Activated T-helper 2 cell treated with anti-CD3 and anti-CD28 coated beads, Interferon-gamma antibody, Interleukin-2, Interleukin-4, amounts not matched to agents 10 μg/mL and 5 μg/mL and 100 μg/mL, durations not matched to agents 14 hours and 24 hours and 36 hours (primary cell): ENCODE measurements around the gene ZBTB16. TPM values are rescaled to one million over a fixed set of nuclear protein-coding genes. Genes with fewer than 3 reads are reported as not detected.

Source experiments
- DNase-seq: peaks from one replicate; pipeline ENCODE4 v3.0.0; 2021; ENCODE audit warnings: low spot score
- H3K27ac Mint-ChIP-seq: one replicate; pipeline ENCODE4 v1.8.0; 2021; ENCODE audit warnings: mixed read lengths
- H3K27me3 Mint-ChIP-seq: one replicate; pipeline ENCODE4 v1.8.0; 2021; ENCODE audit warnings: low read depth, mixed read lengths
- H3K36me3 Mint-ChIP-seq: one replicate; pipeline ENCODE4 v1.8.0; 2021; ENCODE audit warnings: low read depth, mixed read lengths
- H3K4me1 Mint-ChIP-seq: one replicate; pipeline ENCODE4 v1.8.0; 2021; ENCODE audit warnings: low read depth, mixed read lengths
- H3K4me3 Mint-ChIP-seq: one replicate; pipeline ENCODE4 v1.8.0; 2021; ENCODE audit warnings: low read depth, mild to moderate bottlenecking, moderate library complexity, mixed read lengths
- H3K9me3 Mint-ChIP-seq: one replicate; pipeline ENCODE4 v1.8.0; 2021; ENCODE audit warnings: mixed read lengths
- intact Hi-C: fragments of 100-400 bp; cut with micrococcal nuclease; formaldehyde crosslinking; loops from one replicate; pipeline ENCODE4 v1.15.1; 2023
- total RNA-seq: library from RNA; stranded (reverse); gene quantifications from 2 replicates; pipeline ENCODE4 v1.2.3, GENCODE V29; 2022

The ZBTB16 gene
- total RNA-seq, 1 donor from 2014 or later = 2.9 TPM

DNA sequence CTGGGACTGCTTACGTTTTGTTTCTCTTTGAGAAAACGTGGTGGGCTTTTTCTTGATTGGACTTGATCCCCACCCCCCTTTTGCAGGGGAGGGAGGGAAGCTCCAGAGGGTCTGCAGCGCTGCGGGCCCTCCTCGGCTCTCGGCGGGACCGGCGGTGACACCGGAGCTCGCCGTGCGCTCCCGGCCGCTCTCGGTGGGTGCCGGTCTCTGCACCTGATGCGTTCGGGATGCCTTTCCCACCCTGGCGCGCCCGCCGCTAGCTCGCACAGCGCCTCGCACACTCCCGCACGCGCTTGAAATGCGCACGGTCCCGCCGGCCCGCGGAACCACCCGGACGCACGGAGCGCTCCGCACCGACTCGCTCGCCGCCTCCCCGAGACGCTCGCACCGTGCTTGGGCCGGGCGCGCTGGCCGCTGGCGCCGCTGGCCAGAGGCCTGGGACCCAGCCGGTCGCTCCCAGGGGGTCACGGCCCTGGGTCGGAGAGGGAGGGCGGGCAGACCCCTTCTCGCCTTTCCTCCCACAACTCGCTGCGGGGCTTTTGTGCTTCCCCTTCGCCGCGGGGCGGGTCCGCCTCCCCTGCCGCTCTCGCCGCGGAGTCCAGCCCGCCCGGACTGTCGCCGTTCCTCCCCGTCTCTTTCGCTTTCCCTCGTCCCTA is 1.0 kb downstream of the ZBTB16 start:
- intact Hi-C loops = loop anchor here (5.0 kb wide), 3 partner anchors 42 to 122 kb away; no protein-coding TSS in a partner anchor
- Mint-ChIP-seq H3K4me1 (peaks cover 11% of the 10 kb centered on the region), H3K9me3 (no peaks in the 10 kb centered on the region), H3K27ac (no peak overlapping the region), H3K27me3 (peaks cover 73% of the 10 kb centered on the region), H3K4me3 (peak overlapping the region; percentile 81), H3K36me3 (peaks cover 7% of the 10 kb centered on the region)
- DNase-seq = no peak

DNA sequence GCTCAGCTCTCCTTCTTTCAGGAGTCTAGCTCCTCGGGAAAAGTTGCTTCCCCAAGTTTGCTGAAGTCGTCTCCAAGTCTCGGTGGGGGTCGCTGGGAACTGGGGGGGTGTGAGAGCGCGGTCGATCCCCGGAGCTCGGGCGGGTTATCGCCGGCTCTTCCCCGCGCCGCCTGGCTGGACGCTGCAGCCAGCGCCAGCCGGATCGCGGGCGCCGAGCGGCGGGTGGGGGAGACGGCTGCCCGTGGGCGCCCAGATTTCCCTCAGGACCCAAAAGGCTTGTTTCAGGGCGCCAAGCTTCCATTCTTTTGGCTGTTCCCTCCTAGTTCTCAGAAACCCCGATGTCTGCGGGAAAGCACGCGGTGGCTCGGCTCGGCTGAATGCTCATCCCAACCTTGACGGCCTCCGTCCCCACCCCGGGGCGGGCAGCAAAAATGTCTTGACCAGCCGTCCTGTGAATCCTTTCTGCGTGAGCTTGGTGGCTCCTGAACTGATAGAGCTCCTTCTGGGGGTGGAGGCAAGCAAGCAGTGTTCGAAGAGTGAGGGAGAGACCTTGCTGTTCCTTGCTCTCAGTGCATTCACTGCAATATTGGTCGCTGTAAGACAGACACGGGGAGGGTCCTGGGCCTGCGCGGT is 1.7 kb downstream of the ZBTB16 start:
- intact Hi-C loops = loop anchor here (5.0 kb wide), 3 partner anchors 41 to 121 kb away; no protein-coding TSS in a partner anchor
- H3K9me3 Mint-ChIP-seq = no peaks in the 10 kb centered on the region
- peaks cover 7% of the 10 kb centered on the region for H3K36me3 Mint-ChIP-seq
- no peak overlapping the region for H3K27ac Mint-ChIP-seq
- H3K4me3 Mint-ChIP-seq = peak overlapping the region; percentile 72
- H3K4me1 Mint-ChIP-seq = peaks cover 11% of the 10 kb centered on the region
- H3K27me3 Mint-ChIP-seq = peaks cover 70% of the 10 kb centered on the region
- DNase-seq = no peak

DNA sequence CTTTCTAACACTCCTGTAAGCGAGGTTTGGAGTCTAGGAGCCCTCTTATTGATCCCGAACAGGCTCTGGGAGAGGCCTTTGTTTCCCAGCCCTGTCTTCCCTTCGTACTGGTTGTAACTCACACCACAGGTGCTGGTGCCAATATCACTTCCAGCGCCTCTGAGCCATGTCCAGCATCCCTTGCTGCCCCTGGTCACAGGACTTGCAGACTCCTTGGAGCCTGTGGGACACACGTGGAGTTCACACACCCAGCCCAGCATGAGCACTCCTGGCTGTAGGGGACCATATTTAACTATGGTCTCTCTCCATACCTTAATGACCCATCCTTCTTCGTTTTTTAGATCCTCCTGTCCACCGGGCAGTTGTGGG is 2.2 kb downstream of the ZBTB16 start:
- Mint-ChIP-seq H3K4me1 (peaks cover 11% of the 10 kb centered on the region), H3K36me3 (peaks cover 7% of the 10 kb centered on the region), H3K4me3 (peak overlapping the region; percentile 66), H3K27ac (no peak overlapping the region), H3K9me3 (no peaks in the 10 kb centered on the region), H3K27me3 (peaks cover 65% of the 10 kb centered on the region)
- no peak for DNase-seq
- intact Hi-C loops = loop anchor here (5.0 kb wide), 3 partner anchors 41 to 121 kb away; no protein-coding TSS in a partner anchor

DNA sequence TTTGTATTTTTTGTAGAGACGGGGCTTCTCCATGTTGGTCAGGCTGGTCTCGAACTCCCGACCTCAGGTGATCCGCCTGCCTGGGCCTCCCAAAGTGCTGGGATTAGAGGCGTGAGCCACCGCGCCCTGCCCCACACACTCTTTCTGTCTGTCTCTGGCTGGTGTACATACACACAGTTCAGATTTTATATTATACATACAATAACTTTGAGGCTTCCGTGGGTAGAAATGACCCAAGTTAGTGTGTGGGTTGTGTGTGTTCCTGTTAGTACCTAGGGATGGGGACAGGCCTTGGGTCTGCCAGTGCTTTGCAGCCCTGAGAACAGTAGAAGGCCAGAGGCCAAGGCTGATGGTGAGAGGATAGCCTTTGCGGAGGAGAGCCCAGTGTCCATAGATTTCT is 2.8 kb downstream of the ZBTB16 start:
- H3K4me1 Mint-ChIP-seq = peaks cover 11% of the 10 kb centered on the region
- peak overlapping the region; percentile 66 for H3K4me3 Mint-ChIP-seq
- peaks cover 59% of the 10 kb centered on the region for H3K27me3 Mint-ChIP-seq
- H3K36me3 Mint-ChIP-seq = peaks cover 7% of the 10 kb centered on the region
- no peak overlapping the region for H3K27ac Mint-ChIP-seq
- no peak for DNase-seq
- intact Hi-C loops = loop anchor here (5.0 kb wide), 3 partner anchors 40 to 120 kb away; no protein-coding TSS in a partner anchor
- no peaks in the 10 kb centered on the region for H3K9me3 Mint-ChIP-seq

DNA sequence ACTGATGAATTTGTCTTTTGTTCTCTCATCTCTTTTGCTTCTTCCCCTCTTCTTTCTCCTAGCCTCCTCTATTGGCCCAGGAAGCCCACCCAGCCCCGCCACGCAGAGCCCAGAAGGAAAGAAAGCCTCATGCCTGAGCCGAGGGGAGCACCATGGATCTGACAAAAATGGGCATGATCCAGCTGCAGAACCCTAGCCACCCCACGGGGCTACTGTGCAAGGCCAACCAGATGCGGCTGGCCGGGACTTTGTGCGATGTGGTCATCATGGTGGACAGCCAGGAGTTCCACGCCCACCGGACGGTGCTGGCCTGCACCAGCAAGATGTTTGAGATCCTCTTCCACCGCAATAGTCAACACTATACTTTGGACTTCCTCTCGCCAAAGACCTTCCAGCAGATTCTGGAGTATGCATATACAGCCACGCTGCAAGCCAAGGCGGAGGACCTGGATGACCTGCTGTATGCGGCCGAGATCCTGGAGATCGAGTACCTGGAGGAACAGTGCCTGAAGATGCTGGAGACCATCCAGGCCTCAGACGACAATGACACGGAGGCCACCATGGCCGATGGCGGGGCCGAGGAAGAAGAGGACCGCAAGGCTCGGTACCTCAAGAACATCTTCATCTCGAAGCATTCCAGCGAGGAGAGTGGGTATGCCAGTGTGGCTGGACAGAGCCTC is 3.8 kb downstream of the ZBTB16 start:
- no peak for DNase-seq
- no peak overlapping the region for H3K4me3 Mint-ChIP-seq
- H3K27me3 Mint-ChIP-seq = peaks cover 52% of the 10 kb centered on the region
- H3K4me1 Mint-ChIP-seq = peaks cover 11% of the 10 kb centered on the region
- intact Hi-C loops = loop anchor here (5.0 kb wide), 3 partner anchors 39 to 119 kb away; no protein-coding TSS in a partner anchor
- peaks cover 7% of the 10 kb centered on the region for H3K36me3 Mint-ChIP-seq
- H3K27ac Mint-ChIP-seq = no peak overlapping the region
- H3K9me3 Mint-ChIP-seq = no peaks in the 10 kb centered on the region

DNA sequence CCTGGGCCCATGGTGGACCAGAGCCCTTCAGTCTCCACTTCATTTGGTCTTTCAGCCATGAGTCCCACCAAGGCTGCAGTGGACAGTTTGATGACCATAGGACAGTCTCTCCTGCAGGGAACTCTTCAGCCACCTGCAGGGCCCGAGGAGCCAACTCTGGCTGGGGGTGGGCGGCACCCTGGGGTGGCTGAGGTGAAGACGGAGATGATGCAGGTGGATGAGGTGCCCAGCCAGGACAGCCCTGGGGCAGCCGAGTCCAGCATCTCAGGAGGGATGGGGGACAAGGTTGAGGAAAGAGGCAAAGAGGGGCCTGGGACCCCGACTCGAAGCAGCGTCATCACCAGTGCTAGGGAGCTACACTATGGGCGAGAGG is 4.3 kb downstream of the ZBTB16 start:
- intact Hi-C loops = loop anchor here (5.0 kb wide), 3 partner anchors 38 to 118 kb away; no protein-coding TSS in a partner anchor
- DNase-seq = no peak
- no peak overlapping the region for H3K27ac Mint-ChIP-seq
- H3K36me3 Mint-ChIP-seq = peaks cover 7% of the 10 kb centered on the region
- no peaks in the 10 kb centered on the region for H3K9me3 Mint-ChIP-seq
- H3K4me1 Mint-ChIP-seq = peaks cover 10% of the 10 kb centered on the region
- no peak overlapping the region for H3K4me3 Mint-ChIP-seq
- H3K27me3 Mint-ChIP-seq = peaks cover 49% of the 10 kb centered on the region

DNA sequence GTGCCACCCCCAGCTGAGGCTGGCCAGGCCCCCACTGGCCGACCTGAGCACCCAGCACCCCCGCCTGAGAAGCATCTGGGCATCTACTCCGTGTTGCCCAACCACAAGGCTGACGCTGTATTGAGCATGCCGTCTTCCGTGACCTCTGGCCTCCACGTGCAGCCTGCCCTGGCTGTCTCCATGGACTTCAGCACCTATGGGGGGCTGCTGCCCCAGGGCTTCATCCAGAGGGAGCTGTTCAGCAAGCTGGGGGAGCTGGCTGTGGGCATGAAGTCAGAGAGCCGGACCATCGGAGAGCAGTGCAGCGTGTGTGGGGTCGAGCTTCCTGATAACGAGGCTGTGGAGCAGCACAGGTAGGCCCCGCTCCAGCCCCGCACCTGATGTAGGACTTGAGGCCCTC is 4.7 kb downstream of the ZBTB16 start:
- Mint-ChIP-seq H3K36me3 (peaks cover 7% of the 10 kb centered on the region), H3K27ac (no peak overlapping the region), H3K4me1 (peaks cover 9% of the 10 kb centered on the region), H3K4me3 (no peak overlapping the region), H3K27me3 (peaks cover 45% of the 10 kb centered on the region), H3K9me3 (no peaks in the 10 kb centered on the region)
- DNase-seq = no peak
- intact Hi-C loops = loop anchor here (5.0 kb wide), 3 partner anchors 38 to 118 kb away; no protein-coding TSS in a partner anchor

DNA sequence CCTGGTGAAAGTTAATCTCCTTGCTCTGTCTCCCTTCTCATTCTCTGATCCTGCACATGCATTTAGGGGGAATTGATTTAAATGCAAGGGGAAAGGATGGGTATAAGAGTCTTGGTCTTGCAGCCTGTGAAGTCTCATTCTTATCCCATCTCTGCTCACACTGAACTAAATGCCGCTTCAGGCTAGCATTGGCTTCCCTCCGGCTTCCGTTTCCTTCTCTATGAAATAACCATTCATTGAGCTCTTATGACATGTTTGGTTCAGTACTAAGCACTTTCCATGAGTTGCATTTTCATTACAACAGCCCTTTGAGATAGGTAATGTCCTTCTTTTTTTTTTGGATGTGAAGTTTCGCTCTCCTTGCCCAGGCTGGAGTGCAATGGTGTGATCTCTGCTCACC is 5.6 kb downstream of the ZBTB16 start:
- Mint-ChIP-seq H3K36me3 (peaks cover 7% of the 10 kb centered on the region), H3K9me3 (no peaks in the 10 kb centered on the region)

DNA sequence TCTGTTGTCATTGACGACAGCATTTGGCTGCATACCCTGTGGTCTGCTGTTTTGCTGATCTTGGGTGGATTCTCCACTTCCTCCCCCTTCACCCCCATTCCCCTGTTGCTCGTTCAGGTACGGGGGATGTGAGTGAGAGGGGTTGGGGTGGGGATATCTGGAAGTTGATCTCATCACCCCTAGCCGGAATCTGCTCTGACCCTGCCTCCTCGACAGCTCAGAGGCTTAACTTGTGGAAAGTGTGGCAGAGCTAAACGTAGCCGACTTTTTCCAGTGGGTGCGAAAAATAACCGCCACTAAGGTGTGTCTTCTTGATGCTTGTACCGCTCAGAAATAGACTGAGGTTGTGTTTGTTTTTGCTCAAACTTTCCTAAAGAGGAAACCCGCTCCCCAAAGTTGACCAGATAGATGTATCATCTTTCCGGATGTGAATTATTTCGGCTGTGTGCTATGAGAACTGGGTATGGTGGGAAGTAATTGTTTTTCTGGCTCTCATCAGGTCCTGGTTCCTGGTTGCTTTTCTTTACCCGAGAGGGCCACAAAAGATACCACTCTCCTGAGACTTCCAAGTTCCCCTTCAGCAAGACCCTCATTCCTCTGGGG is 6.6 kb downstream of the ZBTB16 start:
- intact Hi-C loops = no loop called here
- Mint-ChIP-seq H3K4me3 (no peak overlapping the region), H3K27ac (no peak overlapping the region)

More for the DNA sequence above, 5.6 kb downstream of the ZBTB16 start:
- DNase-seq = no peak
- peak overlapping the region; percentile 21 for H3K4me3 Mint-ChIP-seq
- H3K4me1 Mint-ChIP-seq = peaks cover 8% of the 10 kb centered on the region
- intact Hi-C loops = no loop called here
- peaks cover 43% of the 10 kb centered on the region for H3K27me3 Mint-ChIP-seq
- H3K27ac Mint-ChIP-seq = no peak overlapping the region

DNA sequence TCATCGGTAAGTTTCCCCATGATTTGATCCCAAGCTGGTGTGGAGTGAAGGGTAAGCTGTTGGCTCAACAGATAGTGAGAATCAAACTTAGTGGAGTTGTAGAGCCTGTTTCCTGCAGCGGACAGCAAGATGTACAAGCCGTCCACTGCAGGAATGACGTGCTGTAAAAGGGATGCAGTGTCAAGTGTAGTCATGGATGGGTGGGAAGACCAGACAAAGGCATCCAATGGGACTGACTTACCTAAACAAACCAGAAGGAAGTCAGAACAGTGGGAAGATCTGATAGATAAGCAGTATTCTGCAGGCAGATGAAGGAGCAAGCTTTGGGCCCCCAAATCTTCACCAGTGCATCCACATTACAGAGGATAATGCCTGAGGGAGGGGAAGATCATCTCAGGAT is 8.8 kb downstream of the ZBTB16 start:
- no peak for DNase-seq
- no peak overlapping the region for H3K4me3 Mint-ChIP-seq
- intact Hi-C loops = no loop called here
- peaks cover 29% of the 10 kb centered on the region for H3K27me3 Mint-ChIP-seq
- peaks cover 7% of the 10 kb centered on the region for H3K36me3 Mint-ChIP-seq
- H3K27ac Mint-ChIP-seq = no peak overlapping the region
- H3K9me3 Mint-ChIP-seq = no peaks in the 10 kb centered on the region
- peaks cover 15% of the 10 kb centered on the region for H3K4me1 Mint-ChIP-seq

More for the DNA sequence above, 6.6 kb downstream of the ZBTB16 start:
- Mint-ChIP-seq H3K27me3 (peaks cover 43% of the 10 kb centered on the region), H3K4me1 (peaks cover 6% of the 10 kb centered on the region), H3K36me3 (peaks cover 7% of the 10 kb centered on the region), H3K9me3 (no peaks in the 10 kb centered on the region)
- DNase-seq = no peak

DNA sequence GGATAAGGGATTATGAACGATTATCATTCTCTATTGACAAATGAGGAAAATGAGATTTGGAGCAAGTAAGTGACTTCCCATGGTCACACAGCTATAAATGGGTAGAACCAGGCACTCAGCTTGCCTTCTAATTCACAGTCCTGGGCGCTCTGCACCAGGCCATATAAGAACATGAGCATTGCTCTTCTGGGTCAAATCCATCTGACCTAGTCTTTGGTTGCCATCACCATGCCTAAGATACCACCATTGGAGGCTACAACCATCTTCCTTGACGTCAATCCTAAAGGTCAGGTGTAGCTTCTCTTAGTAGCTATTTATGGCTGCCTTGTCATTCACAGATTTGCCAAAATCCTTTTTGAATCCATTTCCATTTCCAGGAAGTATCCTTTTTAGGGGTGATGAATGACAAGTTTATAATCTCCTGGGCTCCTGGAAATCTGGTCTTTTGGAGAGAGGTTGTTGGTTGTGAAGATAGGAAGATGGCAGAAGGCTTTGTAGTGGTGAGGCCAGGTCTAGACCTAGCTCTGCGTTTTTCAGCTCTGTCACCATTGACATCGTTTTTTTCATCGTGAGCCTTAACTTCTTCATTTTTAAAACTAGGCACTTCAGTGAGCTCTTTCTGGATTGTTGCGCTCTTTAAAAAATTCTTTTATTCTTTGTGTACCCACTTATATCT is 11.1 kb downstream of the ZBTB16 start:
- no peak overlapping the region for H3K27ac Mint-ChIP-seq
- H3K9me3 Mint-ChIP-seq = no peaks in the 10 kb centered on the region
- DNase-seq = no peak
- no peak overlapping the region for H3K4me3 Mint-ChIP-seq
- intact Hi-C loops = no loop called here
- H3K4me1 Mint-ChIP-seq = peaks cover 25% of the 10 kb centered on the region
- H3K36me3 Mint-ChIP-seq = no peaks in the 10 kb centered on the region
- peaks cover 17% of the 10 kb centered on the region for H3K27me3 Mint-ChIP-seq
